Mucosa of descending colon (tissue), 3 donors: Measurements from ENCODE around the gene SHB. TPM values are rescaled to one million over a fixed set of nuclear protein-coding genes. Genes with fewer than 3 reads are reported as not detected.

Experiments used
- ATAC-seq: fragments of 200-7000 bp; cut with Tn5 transposase; one replicate; pipeline ENCODE4 v1.9.1; 2020; ENCODE audit warnings: mild to moderate bottlenecking, moderate library complexity
- DNase-seq, 3 donors: peaks; one replicate each; pipeline ENCODE4 v3.0.0-alpha.2; 2020
- H3K36me3 ChIP-seq: fragments of 200-600 bp; one replicate; pipeline ENCODE4 v1.8.0; 2021; ENCODE audit warnings: low read depth, mild to moderate bottlenecking
- H3K4me1 ChIP-seq: fragments of 200-600 bp; one replicate; pipeline ENCODE4 v1.8.0; 2021; ENCODE audit warnings: low read depth, mild to moderate bottlenecking
- H3K4me3 ChIP-seq: fragments of 200-600 bp; one replicate; pipeline ENCODE4 v1.8.0; 2021; ENCODE audit warnings: mild to moderate bottlenecking
- H3K9me3 ChIP-seq: fragments of 200-600 bp; one replicate; pipeline ENCODE4 v1.8.0; 2021; ENCODE audit warnings: mild to moderate bottlenecking
- CTCF ChIP-seq: fragments of 200-600 bp; IDR thresholded peaks from one replicate; pipeline ENCODE4 v1.8.0; 2022; ENCODE audit warnings: antibody characterized with exemption, mild to moderate bottlenecking
- intact Hi-C, 2 donors: fragments of 100-400 bp; cut with DNase I in 1 of 2; cut with micrococcal nuclease in 1 of 2; formaldehyde crosslinking; loops; one replicate each; pipeline versions ENCODE4 v1.11.0 to v1.11.1; 2022; cut with DNase I, micrococcal nuclease
- total RNA-seq, 3 donors: library from RNA; stranded (reverse); fragmentation: NEBNext Ultra II Directional in 2 of 3; extraction: Animal tissue kit (Norgen Biotek cat#: 25700) in 2 of 3; gene quantifications; one replicate each; pipeline versions ENCODE4 v1.2.1 to v1.2.4, GENCODE V29; 2021 to 2023
- donor health status: DM: no; HTN: no; CAD: no; lungs with moderate emphysema.
- donor health status: DM: no; HTN: no; CAD: no.
- donor health status: DM: no; HTN: yes; CAD: no.

Gene SHB
- total RNA-seq, 3 donors from 2014 or later, result 20.3 to 23.9 (median 20.6) TPM

DNA sequence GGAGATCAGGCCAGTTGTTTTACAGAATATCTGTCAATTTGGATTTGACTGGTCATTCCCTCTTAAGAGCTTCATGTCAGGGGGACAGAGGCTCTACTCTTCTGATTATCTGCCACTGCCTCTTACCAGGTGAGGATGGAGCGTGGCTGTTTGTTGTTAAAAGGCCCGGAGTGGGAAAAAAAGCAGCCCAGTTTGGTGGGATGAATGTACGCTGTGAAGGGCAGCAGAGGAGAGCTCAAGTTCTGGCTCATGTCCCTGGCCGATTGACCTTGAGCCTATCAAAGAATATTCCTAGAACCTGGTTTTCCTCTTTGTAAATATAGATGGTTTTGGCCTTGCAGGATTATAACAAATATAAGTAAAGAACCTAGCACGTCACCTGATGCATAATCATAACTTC, 16.3 kb upstream of the SHB start:
- TF ChIP-seq CTCF, result no peak
- H3K4me3 ChIP-seq, result no peak overlapping the region
- intact Hi-C loops, result loop anchor here in 1 of 2 donors (10.0 kb wide), 1 partner anchor 171 kb away; no protein-coding TSS in a partner anchor
- ATAC-seq, result no peak
- no peaks in the 10 kb centered on the region for H3K9me3 ChIP-seq
- no peak for DNase-seq
- no peaks in the 10 kb centered on the region for H3K4me1 ChIP-seq
- H3K36me3 ChIP-seq, result no peaks in the 10 kb centered on the region

GRCh38 chr9:38084556-38084880, 15.5 kb upstream of the SHB start:
- no peak overlapping the region for H3K4me3 ChIP-seq
- H3K9me3 ChIP-seq, result no peaks in the 10 kb centered on the region
- DNase-seq, result no peak
- intact Hi-C loops, result loop anchor here in 1 of 2 donors (10.0 kb wide), 1 partner anchor 170 kb away; no protein-coding TSS in a partner anchor
- no peak for TF ChIP-seq CTCF
- H3K36me3 ChIP-seq, result no peaks in the 10 kb centered on the region
- peak; percentile 21 for ATAC-seq
- H3K4me1 ChIP-seq, result no peaks in the 10 kb centered on the region

- Histone ChIP-seq H3K4me1 (no peaks in the 10 kb centered on the region), H3K9me3 (no peaks in the 10 kb centered on the region), H3K4me3 (no peak overlapping the region), H3K36me3 (no peaks in the 10 kb centered on the region)
- intact Hi-C loops, result loop anchor here in 1 of 2 donors (10.0 kb wide), 1 partner anchor 169 kb away; no protein-coding TSS in a partner anchor
- no peak for TF ChIP-seq CTCF
- ATAC-seq (no peak), DNase-seq (no peak)
Observed at GRCh38 chr9:38083858-38084555, 15.0 kb upstream of the SHB start.

GRCh38 chr9:38082446-38083287, 13.6 kb upstream of the SHB start:
- intact Hi-C loops, result loop anchor here in 1 of 2 donors (10.0 kb wide), 1 partner anchor 168 kb away; no protein-coding TSS in a partner anchor
- no peak for TF ChIP-seq CTCF
- Histone ChIP-seq H3K4me3 (no peak overlapping the region), H3K9me3 (no peaks in the 10 kb centered on the region), H3K36me3 (no peaks in the 10 kb centered on the region), H3K4me1 (no peaks in the 10 kb centered on the region)
- ATAC-seq, result no peak
- DNase-seq, result no peak

DNA sequence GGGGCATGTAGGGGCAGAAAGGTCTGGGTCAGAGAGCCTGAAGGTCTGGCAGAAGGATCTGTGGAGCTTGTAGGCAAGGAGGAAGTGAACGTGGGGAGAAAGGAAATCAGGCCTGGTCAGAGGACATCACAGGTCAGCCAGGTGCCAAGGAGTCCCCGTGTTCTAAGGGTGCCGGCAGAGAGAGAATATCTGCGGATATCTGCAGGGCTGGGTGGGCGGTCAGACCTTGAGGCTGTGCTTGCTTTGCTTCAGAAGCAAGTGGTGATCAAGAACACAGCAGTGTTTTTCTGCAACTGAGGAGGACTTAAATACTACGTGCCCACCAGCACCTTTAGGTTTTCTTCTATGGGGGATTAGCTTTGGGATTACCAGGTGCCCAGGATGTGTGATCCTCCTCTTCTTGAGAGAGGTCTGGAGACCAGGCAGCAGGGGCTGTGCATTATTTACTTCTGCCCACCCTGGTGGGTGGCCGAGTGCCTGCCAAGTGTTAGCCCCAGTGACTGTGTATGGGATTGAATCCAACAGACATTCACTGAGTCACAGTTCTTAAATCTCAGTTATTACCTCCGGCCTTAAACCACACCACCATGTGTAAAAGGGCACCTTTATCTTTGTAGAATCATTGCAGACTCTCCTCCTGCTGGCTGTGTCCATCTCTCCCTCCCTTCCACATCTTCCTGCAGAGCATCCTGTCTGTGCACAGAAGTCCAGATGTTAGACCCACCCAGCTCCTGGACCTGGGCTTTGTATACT, 12.5 kb upstream of the SHB start:
- DNase-seq (no peak), ATAC-seq (no peak)
- Histone ChIP-seq H3K36me3 (no peaks in the 10 kb centered on the region), H3K9me3 (no peaks in the 10 kb centered on the region), H3K4me3 (no peak overlapping the region), H3K4me1 (no peaks in the 10 kb centered on the region)
- TF ChIP-seq CTCF, result no peak
- intact Hi-C loops, result loop anchor here in 1 of 2 donors (10.0 kb wide), 1 partner anchor 167 kb away; no protein-coding TSS in a partner anchor
